Spinal cord (tissue), 10 donors: ENCODE results near the gene CHIA. TPM values are rescaled to one million over a fixed set of nuclear protein-coding genes. Genes with fewer than 3 reads are reported as not detected.

ENCODE experiments used
- DNase-seq, 6 donors: peaks; one replicate each; pipeline versions ENCODE4 v3.0.0 to v3.0.0-alpha.2; 2013 to 2015; ENCODE audit warnings: low spot score in 6 of 6, low read depth in 4 of 6
- H3K27ac ChIP-seq: one replicate; pipeline ENCODE4 v1.5.1; 2013; ENCODE audit warnings: low read depth, low read length, control low read depth
- H3K27me3 ChIP-seq: one replicate; pipeline ENCODE4 v1.6.1; 2013; ENCODE audit warnings: low read length; ENCODE audit not compliant: control insufficient read depth, insufficient read depth
- H3K36me3 ChIP-seq: one replicate; pipeline ENCODE4 v1.6.1; 2013; ENCODE audit warnings: low read length; ENCODE audit not compliant: control insufficient read depth, insufficient read depth
- H3K4me1 ChIP-seq: one replicate; pipeline ENCODE4 v1.6.1; 2013; ENCODE audit warnings: low read length; ENCODE audit not compliant: control insufficient read depth, insufficient read depth
- H3K4me3 ChIP-seq: one replicate; pipeline ENCODE4 v1.5.1; 2013; ENCODE audit warnings: low read depth, low read length, control low read depth
- H3K9me3 ChIP-seq: one replicate; pipeline ENCODE4 v1.6.1; 2013; ENCODE audit warnings: low read length; ENCODE audit not compliant: control insufficient read depth, insufficient read depth
- WGBS: methylation state at CpG from one replicate; pipeline ENCODE4 v1.1.5; 2013; ENCODE audit warnings: missing lambda C conversion rate; ENCODE audit not compliant: insufficient coverage; 5-methylcytosine and 5-hydroxymethylcytosine counted together
- polyA plus RNA-seq, 2 donors: library from polyadenylated mRNA; unstranded; fragments of 120-200 nt; gene quantifications; one replicate each; pipeline ENCODE4 v1.2.1, GENCODE V29; 2013; ENCODE audit not compliant: insufficient read length in 2 of 2
- total RNA-seq, 2 donors: library from RNA; depleted of rRNA in 1 of 2; stranded (reverse); fragments of 120-200 nt in 1 of 2; fragments of >200 nt in 1 of 2; gene quantifications; one replicate each; pipeline versions ENCODE4 v1.2.3 to v1.2.4, GENCODE V29; 2013 to 2014
- donor health status: healthy.

The CHIA gene
- total and polyA plus RNA-seq, 4 donors: not detected

- DNase-seq: no peak
- H3K4me3 ChIP-seq: no peak overlapping the region
- WGBS: 80% methylated on average over 2 of the region's 4 CpGs
- no peaks in the 10 kb centered on the region for H3K36me3 ChIP-seq
- H3K4me1 ChIP-seq: peaks cover 12% of the 10 kb centered on the region
- H3K27me3 ChIP-seq: peaks cover 28% of the 10 kb centered on the region
- no peak overlapping the region for H3K27ac ChIP-seq
- H3K9me3 ChIP-seq: no peaks in the 10 kb centered on the region
These were observed 22.7 kb upstream of the CHIA start for GRCh38 chr1:111267801-111268508.

- H3K4me1 ChIP-seq: peaks cover 12% of the 10 kb centered on the region
- no peak overlapping the region for H3K27ac ChIP-seq
- 90% methylated on average over 2 of the region's 4 CpGs for WGBS
- no peaks in the 10 kb centered on the region for H3K9me3 ChIP-seq
- H3K4me3 ChIP-seq: no peak overlapping the region
- H3K36me3 ChIP-seq: no peaks in the 10 kb centered on the region
- peaks cover 28% of the 10 kb centered on the region for H3K27me3 ChIP-seq
- DNase-seq: no peak
These were observed 20.7 kb upstream of the CHIA start for GRCh38 chr1:111269825-111270406.

- peaks cover 12% of the 10 kb centered on the region for H3K4me1 ChIP-seq
- no peaks in the 10 kb centered on the region for H3K36me3 ChIP-seq
- peaks cover 28% of the 10 kb centered on the region for H3K27me3 ChIP-seq
- WGBS: 6% methylated on average over 39 of the region's 40 CpGs
- no peak overlapping the region for H3K27ac ChIP-seq
- DNase-seq: peak in 1 of 6 donors; percentile 5
- no peak overlapping the region for H3K4me3 ChIP-seq
- H3K9me3 ChIP-seq: no peaks in the 10 kb centered on the region
These were observed 19.7 kb upstream of the CHIA start for GRCh38 chr1:111270771-111271463.

GRCh38 chr1:111271464-111271801 is 19.2 kb upstream of the CHIA start:
- 7% methylated on average over 16 of the region's 16 CpGs for whole genome bisulfite sequencing
- peaks cover 28% of the 10 kb centered on the region for H3K27me3 ChIP-seq
- DNase-seq: peak in 2 of 6 donors; percentile 6 to 7

GRCh38 chr1:111272081-111272480 is 18.6 kb upstream of the CHIA start:
- no peaks in the 10 kb centered on the region for H3K36me3 ChIP-seq
- H3K27me3 ChIP-seq: peaks cover 28% of the 10 kb centered on the region
- peak in 1 of 6 donors; percentile 6 for DNase-seq
- H3K4me3 ChIP-seq: no peak overlapping the region
- peaks cover 2% of the 10 kb centered on the region for H3K9me3 ChIP-seq
- H3K27ac ChIP-seq: no peak overlapping the region
- H3K4me1 ChIP-seq: peaks cover 12% of the 10 kb centered on the region
- 0% methylated on average over 1 of the region's 3 CpGs for WGBS

More at GRCh38 chr1:111271464-111271801, 19.2 kb upstream of the CHIA start:
- Histone ChIP-seq H3K36me3 (no peaks in the 10 kb centered on the region), H3K9me3 (no peaks in the 10 kb centered on the region), H3K4me3 (no peak overlapping the region), H3K27ac (no peak overlapping the region), H3K4me1 (peaks cover 12% of the 10 kb centered on the region)

- peaks cover 12% of the 10 kb centered on the region for H3K4me1 ChIP-seq
- peaks cover 24% of the 10 kb centered on the region for H3K27me3 ChIP-seq
- no peak overlapping the region for H3K4me3 ChIP-seq
- peaks cover 2% of the 10 kb centered on the region for H3K9me3 ChIP-seq
- H3K27ac ChIP-seq: no peak overlapping the region
- no peak for DNase-seq
- no peaks in the 10 kb centered on the region for H3K36me3 ChIP-seq
- no CpG with 5 or more reads among the region's 4 CpGs for WGBS
These were observed 16.0 kb upstream of the CHIA start for GRCh38 chr1:111274653-111275052.

GRCh38 chr1:111275079-111275478 is 15.6 kb upstream of the CHIA start:
- no CpG with 5 or more reads among the region's 1 CpG for WGBS
- Histone ChIP-seq H3K27ac (no peak overlapping the region), H3K36me3 (no peaks in the 10 kb centered on the region), H3K4me1 (peaks cover 12% of the 10 kb centered on the region), H3K27me3 (peaks cover 21% of the 10 kb centered on the region), H3K4me3 (no peak overlapping the region), H3K9me3 (peaks cover 2% of the 10 kb centered on the region)
- DNase-seq: peak in 2 of 6 donors; percentile 10 to 35

- Histone ChIP-seq H3K4me1 (peaks cover 8% of the 10 kb centered on the region), H3K36me3 (no peaks in the 10 kb centered on the region), H3K27ac (no peak overlapping the region), H3K4me3 (no peak overlapping the region), H3K27me3 (peaks cover 12% of the 10 kb centered on the region), H3K9me3 (peaks cover 2% of the 10 kb centered on the region)
- no peak for DNase-seq
These were observed 14.7 kb upstream of the CHIA start for GRCh38 chr1:111275780-111276433.

GRCh38 chr1:111279144-111279543 is 11.5 kb upstream of the CHIA start:
- DNase-seq: no peak
- Histone ChIP-seq H3K4me3 (no peak overlapping the region), H3K27ac (no peak overlapping the region), H3K27me3 (no peaks in the 10 kb centered on the region), H3K4me1 (no peaks in the 10 kb centered on the region), H3K36me3 (no peaks in the 10 kb centered on the region), H3K9me3 (peaks cover 2% of the 10 kb centered on the region)
- WGBS: 81% methylated on average over 4 of the region's 4 CpGs
